H1 (cell line): ENCODE data around the gene LYSET. TPM values are rescaled to one million over a fixed set of nuclear protein-coding genes. Genes with fewer than 3 reads are reported as not detected.
"Not testable (repeated sequence)": the region's sequence is repeated elsewhere in the genome, so short reads cannot be mapped to it uniquely, and the experiment has no call there.

Experiments
- CTCF ChIA-PET: fragments of 300-600 bp; sonication (Branson Sonifier 250); formaldehyde crosslinking; loops from one replicate; lab custom pipeline; 2021; ENCODE audit not compliant: partially characterized antibody; lab: Charles Lee
- POLR2A ChIA-PET: fragments of 300-600 bp; sonication (Branson Sonifier 250); formaldehyde crosslinking; loops from one replicate; lab custom pipeline; 2021; ENCODE audit warnings: inconsistent platforms; ENCODE audit not compliant: partially characterized antibody; lab: Charles Lee
- DNase-seq, 2 experiments: peaks; one replicate each; pipeline versions ENCODE4 v3.0.0 to v3.0.0-alpha.2; 2010 to 2022; ENCODE audit warnings: low spot score in 2 of 2, low read depth in 1 of 2, mixed read lengths in 1 of 2
- FAIRE-seq: peaks from 2 replicates; lab custom pipeline; 2011; peaks lifted over from hg19 to GRCh38; lab: Jason Lieb, UNC
- H2AFZ ChIP-seq: 2 replicates; pipeline ENCODE4 v1.8.1; 2012; ENCODE audit warnings: low read length, inconsistent platforms
- H2AK5ac ChIP-seq: 2 replicates; pipeline ENCODE4 v1.6.1; 2013; ENCODE audit warnings: low read depth, low read length
- H2BK120ac ChIP-seq: replicated peaks from 2 replicates; pipeline ENCODE3; 2013; ENCODE audit warnings: low read depth, low read length, inconsistent platforms
- H2BK12ac ChIP-seq: 2 replicates; pipeline ENCODE4 v1.6.1; 2013; ENCODE audit warnings: low read depth, low read length
- H2BK15ac ChIP-seq: 2 replicates; pipeline ENCODE4 v1.6.1; 2013; ENCODE audit warnings: low read length
- H2BK20ac ChIP-seq: 2 replicates; pipeline ENCODE4 v1.6.1; 2013; ENCODE audit warnings: low read length
- H2BK5ac ChIP-seq: 2 replicates; pipeline ENCODE4 v1.6.1; 2013; ENCODE audit warnings: low read depth, low read length
- H3K14ac ChIP-seq: 2 replicates; pipeline ENCODE4 v1.6.1; 2013; ENCODE audit warnings: inconsistent platforms; ENCODE audit not compliant: insufficient read length
- H3K18ac ChIP-seq: 2 replicates; pipeline ENCODE4 v1.6.1; 2013; ENCODE audit warnings: low read length; ENCODE audit errors: extremely low read depth
- H3K23ac ChIP-seq: 2 replicates; pipeline ENCODE4 v1.6.1; 2013; ENCODE audit warnings: inconsistent platforms; ENCODE audit not compliant: insufficient read length
- H3K23me2 ChIP-seq: 2 replicates; pipeline ENCODE4 v1.6.1; 2013; ENCODE audit warnings: low read depth, low read length
- H3K27ac ChIP-seq: 2 replicates; pipeline ENCODE4 v1.6.1; 2011; ENCODE audit warnings: low read depth, low read length, inconsistent platforms
- H3K27me3 ChIP-seq, 4 experiments: replicated peaks in 1 of 4; 1 replicate in 1 of 4; 2 replicates in 3 of 4; pipeline versions ENCODE4 v1.6.1 to v1.8.1; 2011 to 2013; ENCODE audit warnings: low read length in 3 of 4, mild to moderate bottlenecking in 3 of 4, inconsistent platforms in 2 of 4, mixed read lengths in 2 of 4, moderate library complexity in 1 of 4; ENCODE audit not compliant: control insufficient read depth in 3 of 4, insufficient read depth in 3 of 4; ENCODE audit errors: extremely low read depth in 1 of 4
- H3K36me3 ChIP-seq, 4 experiments: 2 replicates each; pipeline versions ENCODE4 v1.6.1 to v1.8.1; 2011 to 2013; ENCODE audit warnings: mild to moderate bottlenecking in 4 of 4, low read length in 3 of 4, moderate library complexity in 2 of 4, control low read depth in 1 of 4, inconsistent platforms in 1 of 4; ENCODE audit not compliant: insufficient read depth in 4 of 4, control insufficient read depth in 2 of 4
- H3K4ac ChIP-seq: replicated peaks from 2 replicates; pipeline ENCODE3; 2013; ENCODE audit warnings: low read length, low read depth, mixed read lengths, inconsistent platforms; ENCODE audit not compliant: insufficient read length
- H3K4me1 ChIP-seq, 4 experiments: replicated peaks in 1 of 4; 1 replicate in 1 of 4; 2 replicates in 3 of 4; pipeline versions ENCODE4 v1.6.1 to v1.8.1; 2011 to 2013; ENCODE audit warnings: low read length in 3 of 4, inconsistent platforms in 2 of 4, mixed read lengths in 1 of 4; ENCODE audit not compliant: insufficient read depth in 4 of 4, control insufficient read depth in 3 of 4
- H3K4me2 ChIP-seq, 2 experiments: 2 replicates each; pipeline versions ENCODE4 v1.6.1 to v1.8.1; 2011 to 2013; ENCODE audit warnings: low read depth in 2 of 2, low read length in 2 of 2, control low read depth in 1 of 2, inconsistent platforms in 1 of 2, mild to moderate bottlenecking in 1 of 2; ENCODE audit not compliant: insufficient read depth in 1 of 2
- H3K4me3 ChIP-seq, 4 experiments: fragments of 200-600, 300-600 bp in 1 of 4; sonication (generic), shearing (Covaris generic), sonication (Bioruptor Twin) in 1 of 4; 2 replicates each; pipeline versions ENCODE4 v1.5.1 to v1.8.1; 2011 to 2016; ENCODE audit warnings: low read length in 4 of 4, low read depth in 3 of 4, control low read depth in 2 of 4, inconsistent platforms in 2 of 4, mild to moderate bottlenecking in 2 of 4, mixed read lengths in 1 of 4, moderate library complexity in 1 of 4; ENCODE audit not compliant: insufficient read depth in 2 of 4; ENCODE audit errors: extremely low read depth in 1 of 4
- H3K56ac ChIP-seq: replicated peaks from 2 replicates; pipeline ENCODE3; 2013; ENCODE audit warnings: low read depth, mild to moderate bottlenecking, mixed read lengths, low read length, inconsistent platforms; ENCODE audit not compliant: insufficient read length
- H3K79me1 ChIP-seq: 2 replicates; pipeline ENCODE4 v1.6.1; 2013; ENCODE audit warnings: low read depth, low read length, control low read depth
- H3K79me2 ChIP-seq, 2 experiments: 2 replicates each; pipeline versions ENCODE4 v1.6.1 to v1.8.1; 2012 to 2013; ENCODE audit warnings: low read length in 2 of 2, mild to moderate bottlenecking in 2 of 2, inconsistent platforms in 1 of 2; ENCODE audit not compliant: insufficient read depth in 2 of 2, control insufficient read depth in 1 of 2
- H3K9ac ChIP-seq, 4 experiments: replicated peaks in 1 of 4; 1 replicate in 1 of 4; 2 replicates in 3 of 4; pipeline versions ENCODE4 v1.6.1 to v1.8.1; 2011 to 2013; ENCODE audit warnings: low read depth in 3 of 4, low read length in 3 of 4, control low read depth in 2 of 4, mild to moderate bottlenecking in 2 of 4, moderate library complexity in 2 of 4, inconsistent platforms in 1 of 4; ENCODE audit errors: extremely low read depth in 1 of 4
- H3K9me3 ChIP-seq, 2 experiments: 2 replicates each; pipeline versions ENCODE4 v1.6.1 to v1.8.1; 2012 to 2013; ENCODE audit warnings: mild to moderate bottlenecking in 2 of 2, moderate library complexity in 2 of 2, control low read depth in 1 of 2, inconsistent platforms in 1 of 2, low read depth in 1 of 2, low read length in 1 of 2, mixed read lengths in 1 of 2; ENCODE audit not compliant: insufficient read depth in 2 of 2
- H4K20me1 ChIP-seq, 2 experiments: replicated peaks in 1 of 2; 2 replicates each; pipeline versions ENCODE3 to v1.8.1; 2011 to 2013; ENCODE audit warnings: inconsistent platforms in 2 of 2, low read length in 2 of 2, mild to moderate bottlenecking in 1 of 2; ENCODE audit not compliant: insufficient read depth in 2 of 2, control insufficient read depth in 1 of 2
- H4K5ac ChIP-seq: 2 replicates; pipeline ENCODE4 v1.6.1; 2013; ENCODE audit warnings: low read length, low read depth, mixed read lengths, inconsistent platforms; ENCODE audit not compliant: insufficient read length
- H4K8ac ChIP-seq: 2 replicates; pipeline ENCODE4 v1.8.0; 2013; ENCODE audit warnings: mild to moderate bottlenecking, moderate library complexity, low read length, inconsistent platforms; ENCODE audit not compliant: insufficient read depth; ENCODE audit errors: extremely low read depth
- H4K91ac ChIP-seq: replicated peaks from 2 replicates; pipeline ENCODE3; 2013; ENCODE audit warnings: low read length, mixed read lengths, inconsistent platforms; ENCODE audit not compliant: insufficient read length
- WGBS, 2 experiments: shearing (Covaris generic) in 1 of 2; methylation state at CpG; one replicate each; pipeline versions ENCODE4 v1.1.6 to v1.1.7; 2013 to 2015; ENCODE audit warnings: low lambda C conversion rate in 2 of 2, mixed read lengths in 2 of 2, inconsistent platforms in 1 of 2, low coverage in 1 of 2, missing lambda C conversion rate in 1 of 2; ENCODE audit not compliant: insufficient replicate concordance in 2 of 2, insufficient coverage in 1 of 2, insufficient read length in 1 of 2; ENCODE audit errors: extremely low coverage in 1 of 2, missing lambda C conversion rate in 1 of 2; 5-methylcytosine and 5-hydroxymethylcytosine counted together
- polyA plus RNA-seq, 7 experiments: library from polyadenylated mRNA; depleted of rRNA in 3 of 7; stranded (reverse) in 5 of 7; unstranded in 2 of 7; fragments of >200 nt in 5 of 7; fragments of 200-250 nt in 2 of 7; gene quantifications; 1 replicate in 5 of 7; 2 replicates in 1 of 7; 4 replicates in 1 of 7; pipeline versions ENCODE4 v1.2.1 to v1.2.3, GENCODE V29; 2011 to 2013; ENCODE audit warnings: missing spikeins in 2 of 7, mixed read lengths in 2 of 7
- total RNA-seq: library from RNA; stranded (reverse); fragmentation: NEBNext Ultra II Directional; extraction: Animal tissue kit (Norgen Biotek cat#: 25700); gene quantifications from 2 replicates; pipeline ENCODE4 v1.2.1, GENCODE V29; 2021

LYSET gene
- total and polyA plus RNA-seq, 2 of the 8 experiments (the other 6 are each of a cell fraction or from before 2014, with no cell fraction given), result 26.2 to 26.9 TPM

DNA sequence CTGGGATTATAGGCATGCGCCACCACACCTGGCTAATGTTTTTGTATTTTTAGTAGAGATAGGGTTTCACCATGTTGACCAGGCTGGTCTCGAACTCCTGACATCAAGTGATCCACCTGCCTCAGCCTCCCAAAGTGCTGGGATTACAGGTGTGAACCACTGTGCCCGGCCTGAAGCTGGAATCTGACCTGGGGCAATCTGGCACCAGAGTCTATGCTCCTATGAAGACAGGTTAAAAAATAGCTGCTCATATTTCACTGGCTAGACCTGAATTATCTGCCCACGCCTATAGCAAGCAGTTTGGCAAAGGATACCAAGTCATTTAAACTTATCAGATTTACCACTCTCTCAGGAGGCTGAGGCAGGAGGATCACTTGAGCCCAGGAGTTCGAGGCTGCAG is 10.4 kb upstream of the LYSET start:
- H2BK15ac ChIP-seq, H3K9ac ChIP-seq, H3K79me2 ChIP-seq, H3K23me2 ChIP-seq, H3K4me3 ChIP-seq, H2AFZ ChIP-seq, H3K27me3 ChIP-seq, H4K91ac ChIP-seq, H2BK12ac ChIP-seq, FAIRE-seq, H3K23ac ChIP-seq, H3K18ac ChIP-seq, H2BK20ac ChIP-seq, H3K36me3 ChIP-seq, H2BK120ac ChIP-seq, DNase-seq, H3K4me1 ChIP-seq, H4K5ac ChIP-seq, H3K79me1 ChIP-seq, H4K20me1 ChIP-seq, H3K4ac ChIP-seq, H3K4me2 ChIP-seq, H2AK5ac ChIP-seq, H3K14ac ChIP-seq, H3K27ac ChIP-seq, H2BK5ac ChIP-seq, H4K8ac ChIP-seq, H3K9me3 ChIP-seq, H3K56ac ChIP-seq: not testable (repeated sequence)
- ChIA-PET CTCF (interaction anchor here (0.6 to 11.0 kb wide), 6 partner anchors 14 to 1778 kb away, joined by 3 to 48 read pairs (median 6); no protein-coding TSS in a partner anchor), POLR2A (interaction anchor here (0.7 kb wide), 1 partner anchor 285 kb away, joined by 3 read pairs; no protein-coding TSS in a partner anchor)
- WGBS, 2 experiments, result 90% methylated on average over 5 of the region's 5 CpGs; no CpG with 5 or more reads in 1 of the 2 experiments
